ENCODE measurements around the gene OR5B21.

The OR5B21 gene

GRCh38 chr11:58508005-58508404 lies at the start of gene OR5B21:
Gene OR5B21 (minus strand): TSS chr11:58508105. CDS start chr11:58508105, 0 bp downstream.
- no peak for DNase-seq (ENCODE audit: low spot score)

- DNase-seq (ENCODE audit: low spot score): no peak
Measured at GRCh38 chr11:58549644-58550043, 41.7 kb upstream of the OR5B21 start.

DNA sequence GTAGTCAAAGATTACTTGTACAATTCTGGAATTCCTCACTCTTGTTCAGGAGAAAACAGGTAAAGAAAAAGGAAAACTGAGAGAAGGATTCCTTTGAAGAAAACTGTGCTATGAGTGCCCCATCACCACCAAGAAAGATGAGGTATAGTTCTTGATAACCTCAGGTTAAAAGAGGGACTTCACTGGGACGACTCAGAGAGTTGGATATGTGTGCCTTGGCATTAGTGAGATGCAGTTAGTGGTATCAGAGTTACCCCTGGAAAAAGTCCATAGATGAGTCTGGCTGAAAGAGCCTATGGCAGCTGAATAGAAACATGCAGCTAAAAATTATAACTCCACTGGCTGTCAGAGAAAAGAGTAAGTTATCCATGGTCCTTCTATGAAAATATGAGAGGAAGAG lies 38.9 kb upstream of the OR5B21 start:
- DNase-seq (ENCODE audit: low spot score): no peak

- DNase-seq (ENCODE audit: low spot score): no peak
Measured at GRCh38 chr11:58531865-58532341, 24.0 kb upstream of the OR5B21 start.

DNA sequence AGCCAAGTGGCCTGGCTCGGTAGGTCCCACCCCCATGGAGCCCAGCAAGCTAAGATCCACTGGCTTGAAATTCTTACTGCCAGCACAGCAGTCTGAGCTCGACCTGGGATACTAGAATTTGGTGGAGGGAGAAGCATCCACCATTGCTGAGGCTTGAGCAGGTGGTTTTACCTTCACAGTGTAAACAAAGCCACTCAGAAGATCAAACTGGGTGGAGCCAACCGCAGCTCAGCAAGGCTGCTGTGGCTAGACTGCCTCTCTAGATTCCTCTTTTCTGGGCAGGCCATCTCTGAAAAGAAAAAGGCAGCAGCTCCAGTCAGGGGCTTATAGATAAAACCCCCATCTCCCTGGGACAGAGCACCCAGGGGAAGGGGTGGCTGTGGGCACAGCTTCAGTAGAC lies 22.3 kb upstream of the OR5B21 start:
- no peak for DNase-seq (ENCODE audit: low spot score)

GRCh38 chr11:58527429-58527828 lies 19.5 kb upstream of the OR5B21 start:
- no peak for DNase-seq (ENCODE audit: low spot score)

DNA sequence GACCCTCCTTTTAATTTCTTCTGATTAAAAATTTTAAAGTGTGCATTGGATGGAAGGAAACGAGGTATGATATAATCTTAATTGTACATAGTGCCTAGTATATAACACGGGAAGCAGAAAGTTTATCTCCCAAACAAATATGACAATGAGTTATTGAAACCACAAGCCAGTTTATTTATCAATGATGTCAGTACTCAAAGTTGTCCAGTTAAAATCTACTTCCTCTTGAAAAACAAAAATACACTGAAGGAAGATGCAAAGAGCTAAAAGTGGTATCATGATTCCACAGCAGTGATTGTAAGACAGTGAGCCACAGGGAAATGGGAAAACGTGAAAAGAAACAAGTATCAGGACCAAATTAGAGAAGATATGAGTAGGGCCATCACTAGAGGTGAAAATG lies 18.8 kb upstream of the OR5B21 start:
- no peak for DNase-seq (ENCODE audit: low spot score)

DNA sequence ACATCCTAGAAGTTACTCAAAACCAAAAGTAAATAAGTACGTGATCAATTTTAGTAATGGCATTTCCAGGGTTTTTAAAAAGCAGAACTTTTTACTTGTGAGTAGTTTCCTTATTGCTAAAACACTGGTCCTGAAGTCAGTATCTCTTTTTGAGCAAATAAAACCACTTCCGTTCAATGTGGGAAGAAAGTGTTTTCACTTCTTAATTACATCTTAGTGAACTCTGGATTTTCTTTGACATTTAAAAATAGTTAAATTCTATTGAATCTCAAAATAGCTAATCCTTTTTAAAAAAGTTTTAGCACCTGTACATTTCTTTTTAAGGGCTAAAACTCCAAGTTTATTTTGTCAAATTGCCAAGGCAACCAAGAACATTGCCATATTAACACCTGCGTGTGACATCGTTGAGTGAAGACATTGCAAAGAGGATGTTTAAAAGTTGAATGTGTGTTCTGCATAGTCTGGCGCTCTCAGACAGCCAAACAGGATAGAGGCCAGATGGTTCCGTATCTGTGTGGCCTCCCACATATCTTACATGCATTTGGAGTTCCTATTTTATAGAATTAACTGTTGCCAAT lies 17.2 kb upstream of the OR5B21 start:
- DNase-seq (ENCODE audit: low spot score): no peak

GRCh38 chr11:58524232-58525036 lies 16.5 kb upstream of the OR5B21 start:
- DNase-seq (ENCODE audit: low spot score): no peak

DNA sequence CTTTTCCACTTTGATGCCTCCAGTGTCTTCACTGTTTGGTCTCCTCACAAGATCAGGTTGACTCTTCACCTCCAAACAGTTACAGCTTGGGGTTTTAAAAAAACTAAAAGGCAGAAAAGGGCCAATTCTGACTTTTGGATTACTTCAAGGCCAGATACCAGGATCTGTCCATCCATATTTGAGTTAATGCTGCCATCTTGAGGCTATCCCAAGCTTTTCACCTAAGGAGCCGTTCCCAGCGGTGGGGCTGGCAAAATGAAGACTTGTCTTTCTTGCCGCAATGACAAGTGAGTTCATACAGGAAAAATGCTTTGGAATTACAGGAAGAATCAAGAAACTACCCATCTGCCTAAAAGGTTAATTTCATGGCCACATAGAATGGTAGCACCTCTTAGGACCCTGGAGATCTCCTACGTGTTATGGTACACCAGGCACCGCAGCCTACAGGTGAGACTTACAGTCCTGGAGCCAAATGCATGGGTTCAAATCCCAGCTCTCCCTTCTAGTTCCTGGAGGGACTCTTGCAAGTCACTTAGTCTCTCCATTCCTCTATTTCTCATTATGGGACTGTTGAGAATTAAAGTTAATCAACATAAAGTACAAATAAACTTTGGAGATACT lies 6.0 kb upstream of the OR5B21 start:
- DNase-seq (ENCODE audit: low spot score): no peak

DNA sequence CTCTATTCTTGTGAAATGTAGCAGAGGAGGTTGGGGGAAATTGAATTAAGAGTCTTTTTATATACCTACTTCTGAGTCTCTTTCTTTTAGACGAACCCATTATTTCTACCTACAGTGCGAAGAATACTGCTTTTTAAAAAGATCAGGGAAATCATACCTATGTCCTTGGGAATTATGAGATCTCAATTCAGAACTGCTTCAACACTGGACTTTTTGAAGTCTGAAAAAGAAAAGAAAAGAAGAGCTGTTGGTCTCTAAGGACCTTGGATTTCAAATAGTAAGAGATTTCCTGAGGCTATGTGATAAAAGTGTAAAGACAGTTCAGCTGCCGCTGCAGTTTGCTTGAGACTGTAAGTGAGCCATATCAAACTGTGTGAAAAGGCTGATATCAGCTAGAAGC lies 3.7 kb upstream of the OR5B21 start:
- DNase-seq (ENCODE audit: low spot score): no peak

DNA sequence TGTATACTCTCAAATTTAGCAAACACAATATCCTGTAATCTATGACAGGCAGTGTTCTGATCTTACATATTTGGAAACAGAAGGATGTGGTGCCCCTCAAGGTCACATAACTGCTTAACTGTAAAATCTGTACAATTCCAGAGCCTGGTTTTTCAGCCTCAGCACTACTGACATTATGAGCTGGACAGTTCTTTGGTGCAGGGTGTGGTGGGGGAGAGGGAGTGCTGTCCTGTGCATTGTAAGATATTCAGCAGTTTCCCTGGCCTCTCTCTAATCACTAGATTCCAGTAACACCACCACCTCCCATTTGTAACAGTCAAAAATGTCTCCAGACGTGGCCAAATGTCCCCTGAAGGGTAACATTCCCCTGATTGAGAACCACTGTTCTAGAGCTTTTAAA lies 1.8 kb upstream of the OR5B21 start:
- no peak for DNase-seq (ENCODE audit: low spot score)

- DNase-seq (ENCODE audit: low spot score): no peak
Measured at GRCh38 chr11:58508814-58509213, 909 bp upstream of the OR5B21 start.

- DNase-seq (ENCODE audit: low spot score): no peak
Measured at GRCh38 chr11:58507355-58507754, 550 bp downstream of the OR5B21 start.

DNA sequence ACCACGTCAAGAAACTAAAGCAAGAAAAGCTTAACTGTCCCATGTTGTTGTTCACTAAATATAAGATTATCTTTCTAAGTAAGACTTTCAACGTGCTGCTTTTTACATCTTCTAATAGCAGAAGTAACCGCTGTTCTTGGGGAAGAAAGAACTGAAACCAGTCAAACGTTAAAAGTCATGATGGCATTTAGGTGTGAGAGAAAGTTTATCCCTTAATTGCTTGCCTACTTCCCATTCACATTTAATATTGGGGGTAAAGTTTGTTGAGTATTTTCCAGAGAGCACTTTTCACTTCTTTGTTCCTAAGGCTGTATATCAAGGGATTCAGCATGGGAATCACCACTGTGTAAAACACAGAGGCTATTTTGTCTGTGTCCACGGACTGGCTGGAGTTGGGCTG lies 970 bp downstream of the OR5B21 start:
- DNase-seq (ENCODE audit: low spot score): no peak

GRCh38 chr11:58505849-58506248 lies 2.1 kb downstream of the OR5B21 start:
- DNase-seq (ENCODE audit: low spot score): no peak

- DNase-seq (ENCODE audit: low spot score): no peak
Measured at GRCh38 chr11:58504232-58504631, 3.7 kb downstream of the OR5B21 start.

GRCh38 chr11:58503361-58503856 lies 4.5 kb downstream of the OR5B21 start:
- DNase-seq (ENCODE audit: low spot score): no peak

DNA sequence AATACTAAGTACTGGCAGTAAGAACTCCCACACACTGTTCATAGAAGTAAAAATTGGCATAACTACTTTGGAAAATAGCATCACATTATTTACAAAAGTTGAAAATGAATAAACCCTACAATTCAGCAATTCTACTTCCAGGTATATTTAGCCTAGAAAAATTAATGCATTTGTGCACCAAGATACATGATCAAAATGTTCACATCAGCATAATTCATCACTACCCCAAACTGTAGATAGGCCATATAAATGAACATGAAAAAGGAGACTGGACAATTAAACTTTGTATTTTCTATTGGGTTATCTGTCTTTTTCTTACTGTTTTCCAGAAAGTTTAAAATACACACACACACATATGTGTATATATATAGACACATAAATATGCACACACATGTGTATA lies 5.9 kb downstream of the OR5B21 start:
- DNase-seq (ENCODE audit: low spot score): no peak

DNA sequence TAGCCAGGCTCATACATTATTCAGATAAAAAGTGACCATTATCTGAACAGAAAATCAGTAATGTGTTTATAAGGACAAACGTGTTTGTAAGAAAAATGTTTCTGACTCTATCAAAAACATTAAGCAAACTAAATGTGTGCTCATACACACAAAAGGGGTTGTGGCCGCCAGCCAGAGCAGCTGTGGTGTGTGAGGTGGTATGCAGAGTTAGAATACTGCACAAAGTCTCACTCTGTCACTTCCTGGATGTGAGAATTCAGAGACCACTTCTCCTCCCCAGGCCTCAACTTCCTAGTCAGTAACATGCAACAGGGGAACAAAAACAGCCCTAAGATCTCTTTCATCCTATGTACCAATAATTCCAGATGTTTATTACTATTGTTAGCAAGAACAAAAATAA lies 9.4 kb downstream of the OR5B21 start:
- no peak for DNase-seq (ENCODE audit: low spot score)

- no peak for DNase-seq (ENCODE audit: low spot score)
Measured at GRCh38 chr11:58497951-58498350, 10.0 kb downstream of the OR5B21 start.

DNA sequence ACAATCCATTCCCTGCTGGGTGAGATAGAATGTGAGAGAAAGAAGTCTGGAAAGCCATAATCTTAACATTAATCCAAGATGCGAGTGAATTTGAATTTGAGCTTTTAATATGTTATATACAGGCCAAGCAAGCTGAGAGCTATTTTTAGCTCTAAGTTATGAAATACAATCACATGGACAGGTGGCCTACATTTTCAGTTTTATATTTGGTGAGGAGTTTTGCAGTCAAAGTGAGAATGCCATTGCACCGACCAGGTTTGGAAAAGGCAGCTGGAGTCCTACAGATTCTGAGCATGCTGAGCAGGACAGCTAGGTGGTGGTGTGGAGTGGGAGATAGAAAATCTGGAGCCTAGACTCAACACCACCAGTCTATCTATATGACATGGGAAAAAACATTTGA lies 12.0 kb downstream of the OR5B21 start:
- no peak for DNase-seq (ENCODE audit: low spot score)

DNA sequence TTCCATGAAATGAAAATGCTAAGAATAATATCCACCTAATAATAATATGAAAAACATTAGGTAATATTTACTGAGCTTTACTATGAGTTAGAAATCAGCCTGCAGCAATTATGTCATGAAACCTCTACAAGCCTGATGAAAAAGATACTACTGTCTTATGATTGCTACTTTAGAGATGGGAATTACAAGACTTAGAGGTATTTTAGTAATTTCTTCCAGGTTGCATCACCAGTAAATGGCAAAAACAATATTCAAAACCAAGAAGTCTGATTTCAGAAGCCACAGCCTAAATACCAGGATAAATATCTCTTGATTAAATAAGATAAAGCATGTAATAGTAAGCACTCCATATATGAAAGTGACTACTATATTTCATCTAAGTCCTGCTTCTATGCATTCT lies 13.8 kb downstream of the OR5B21 start:
- no peak for DNase-seq (ENCODE audit: low spot score)
